RWPE1 (cell line): Measurements from ENCODE around the gene MAP2K1.

Experiments used
- CTCF ChIA-PET: fragments of 350-600 bp; sonication (Branson Sonifier 250); formaldehyde crosslinking; extraction: SDS; loops from one replicate; lab custom pipeline; 2021; lab: Yijun Ruan, JAX
- POLR2A ChIA-PET: fragments of 400-600 bp; formaldehyde crosslinking; extraction: SDS; loops from one replicate; lab custom pipeline; 2020; ENCODE audit warnings: antibody characterized with exemption; ENCODE audit not compliant: low non-redundant PET; lab: Yijun Ruan, JAX
- DNase-seq: peaks from one replicate; pipeline ENCODE4 v3.0.0; 2012; ENCODE audit warnings: low spot score
- H3K27ac ChIP-seq: fragments of 450-650 bp; 2 replicates; pipeline ENCODE4 v1.5.1; 2017
- CTCF ChIP-seq: fragments of 450-650 bp; conservative IDR thresholded peaks from 2 replicates; pipeline ENCODE4 v1.5.1; 2017; ENCODE audit warnings: low read depth, mild to moderate bottlenecking

Gene MAP2K1

GRCh38 chr15:66483131-66483566 is 96.4 kb downstream of the MAP2K1 start:
- CTCF ChIA-PET: no interaction called here
- H3K27ac ChIP-seq: peak overlapping the region; percentile 49
- TF ChIP-seq CTCF: no peak
- DNase-seq: no peak
- POLR2A ChIA-PET: no interaction called here

- ChIA-PET POLR2A (no interaction called here), CTCF (interaction anchor here (1.0 to 1.6 kb wide), 2 partner anchors 11 to 14 kb away, joined by 3 to 5 read pairs; no protein-coding TSS in a partner anchor)
- no peak for TF ChIP-seq CTCF
- no peak overlapping the region for H3K27ac ChIP-seq
- DNase-seq: no peak
These were observed 97.9 kb downstream of the MAP2K1 start for GRCh38 chr15:66484539-66485112.

- ChIA-PET POLR2A (no interaction called here), CTCF (interaction anchor here (0.6 to 0.7 kb wide), 2 partner anchors 10 to 98 kb away, joined by 3 to 6 read pairs; no protein-coding TSS in a partner anchor)
- DNase-seq: no peak
- TF ChIP-seq CTCF: no peak
- no peak overlapping the region for H3K27ac ChIP-seq
These were observed 100.2 kb downstream of the MAP2K1 start for GRCh38 chr15:66486887-66487286.

GRCh38 chr15:66488525-66488924 is 101.8 kb downstream of the MAP2K1 start:
- CTCF ChIA-PET: no interaction called here
- H3K27ac ChIP-seq: no peak overlapping the region
- POLR2A ChIA-PET: no interaction called here

GRCh38 chr15:66489179-66489791 is 102.6 kb downstream of the MAP2K1 start:
- ChIA-PET CTCF (interaction anchor here (0.6 kb wide), 1 partner anchor 84 kb away, joined by 4 read pairs; no protein-coding TSS in a partner anchor), POLR2A (no interaction called here)
- TF ChIP-seq CTCF: no peak
- no peak overlapping the region for H3K27ac ChIP-seq
- DNase-seq: no peak

More at GRCh38 chr15:66488525-66488924, 101.8 kb downstream of the MAP2K1 start:
- no peak for DNase-seq
- no peak for TF ChIP-seq CTCF

GRCh38 chr15:66491846-66492245 is 105.1 kb downstream of the MAP2K1 start:
- ChIA-PET POLR2A (interaction anchor here (0.6 kb wide), 1 partner anchor 121 kb away, joined by 5 read pairs; no protein-coding TSS in a partner anchor), CTCF (no interaction called here)
- DNase-seq: no peak
- no peak overlapping the region for H3K27ac ChIP-seq
- no peak for TF ChIP-seq CTCF
